Glomerular visceral epithelial cell (primary cell): ENCODE results near the gene GPANK1.

ENCODE experiments used
- DNase-seq: peaks from one replicate; pipeline ENCODE4 v3.0.0-alpha.2; 2016; ENCODE audit errors: extremely low spot score

The GPANK1 gene

GRCh38 chr6:31619805-31620585 is 44.8 kb downstream of the GPANK1 start:
- DNase-seq = peak; percentile 100

GRCh38 chr6:31617010-31617409 is 47.8 kb downstream of the GPANK1 start:
- DNase-seq = no peak

GRCh38 chr6:31615748-31616147 is 49.0 kb downstream of the GPANK1 start:
- no peak for DNase-seq

GRCh38 chr6:31614684-31615578 is 49.9 kb downstream of the GPANK1 start, which contains the start of gene AIF1:
TSS of gene AIF1 (plus strand) at chr6:31615234. CDS start at chr6:31615330, 96 bp downstream.
- no peak for DNase-seq

GRCh38 chr6:31614075-31614619 is 50.6 kb downstream of the GPANK1 start:
- DNase-seq = no peak
